PC-3 (cell line): ENCODE measurements around the gene AMIGO3.

Source experiments
- EZH2phosphoT487 ChIP-seq: fragments of 300-600 bp; sonication (generic); IDR thresholded peaks from 2 replicates; pipeline ENCODE4 v1.6.1; 2018; ENCODE audit warnings: mild to moderate bottlenecking, antibody characterized with exemption, low read length, borderline replicate concordance
- TF ChIP-seq, protein P1 (sequence below): fragments of 300-600 bp; sonication (generic); conservative IDR thresholded peaks from 2 replicates; pipeline ENCODE4 v1.5.1; 2017; ENCODE audit warnings: antibody characterized with exemption, low read depth, mild to moderate bottlenecking, low read length

DNA sequence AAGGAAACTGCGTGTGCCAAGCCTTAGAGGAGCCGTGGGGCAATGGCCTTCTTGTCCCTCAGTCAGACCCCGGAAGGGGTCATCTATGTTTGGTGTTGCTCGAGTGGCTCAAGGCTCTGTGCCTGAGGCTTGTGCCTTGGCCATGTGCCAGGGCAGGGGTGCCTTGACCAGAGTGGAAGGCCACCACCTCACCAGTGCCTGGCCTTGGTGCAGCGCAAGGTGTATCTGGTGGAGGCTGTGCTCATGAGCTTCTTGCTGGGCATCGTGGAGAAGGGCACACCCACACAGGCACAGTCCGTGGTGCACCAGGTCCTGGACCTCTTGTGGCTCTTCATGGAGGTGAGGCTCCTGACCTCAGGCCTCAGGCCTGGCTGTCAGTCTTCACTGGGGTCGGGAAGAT is 19.5 kb downstream of the AMIGO3 start:
- TF ChIP-seq, protein P1, sequence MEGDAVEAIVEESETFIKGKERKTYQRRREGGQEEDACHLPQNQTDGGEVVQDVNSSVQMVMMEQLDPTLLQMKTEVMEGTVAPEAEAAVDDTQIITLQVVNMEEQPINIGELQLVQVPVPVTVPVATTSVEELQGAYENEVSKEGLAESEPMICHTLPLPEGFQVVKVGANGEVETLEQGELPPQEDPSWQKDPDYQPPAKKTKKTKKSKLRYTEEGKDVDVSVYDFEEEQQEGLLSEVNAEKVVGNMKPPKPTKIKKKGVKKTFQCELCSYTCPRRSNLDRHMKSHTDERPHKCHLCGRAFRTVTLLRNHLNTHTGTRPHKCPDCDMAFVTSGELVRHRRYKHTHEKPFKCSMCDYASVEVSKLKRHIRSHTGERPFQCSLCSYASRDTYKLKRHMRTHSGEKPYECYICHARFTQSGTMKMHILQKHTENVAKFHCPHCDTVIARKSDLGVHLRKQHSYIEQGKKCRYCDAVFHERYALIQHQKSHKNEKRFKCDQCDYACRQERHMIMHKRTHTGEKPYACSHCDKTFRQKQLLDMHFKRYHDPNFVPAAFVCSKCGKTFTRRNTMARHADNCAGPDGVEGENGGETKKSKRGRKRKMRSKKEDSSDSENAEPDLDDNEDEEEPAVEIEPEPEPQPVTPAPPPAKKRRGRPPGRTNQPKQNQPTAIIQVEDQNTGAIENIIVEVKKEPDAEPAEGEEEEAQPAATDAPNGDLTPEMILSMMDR = no peak
- no peak for TF ChIP-seq EZH2phosphoT487
